Measurements from ENCODE around the gene GABPA. TPM values are rescaled to one million over a fixed set of nuclear protein-coding genes. Genes with fewer than 3 reads are reported as not detected.

GABPA gene
- polyA plus RNA-seq, 3 donors = 7.1 to 20.1 (median 12.9) TPM

GRCh38 chr21:25756190-25756932 is 21.6 kb downstream of the GABPA start:
- 94% methylated on average over 4 of the region's 6 CpGs for WGBS (ENCODE audit: insufficient coverage)
- H3K4me2 ChIP-seq (replicated peaks; ENCODE audit: extremely low read depth, low read length, poor library complexity, severe bottlenecking) = no peak overlapping the region
- peaks cover 83 to 95% of the 10 kb centered on the region in 2 donors for H3K36me3 ChIP-seq (replicated peaks in 1 of 2; ENCODE audit: control insufficient read depth in 1 of 2, insufficient read depth in 2 of 2, low read length in 2 of 2)
- H3K27me3 Mint-ChIP-seq (ENCODE audit: low read depth in 3 of 3) = no peaks in the 10 kb centered on the region
- H3K27me3 ChIP-seq (ENCODE audit: control insufficient read depth in 2 of 2, insufficient read depth in 2 of 2, low read length in 2 of 2) = no peaks in the 10 kb centered on the region
- TF ChIP-seq, protein P1, sequence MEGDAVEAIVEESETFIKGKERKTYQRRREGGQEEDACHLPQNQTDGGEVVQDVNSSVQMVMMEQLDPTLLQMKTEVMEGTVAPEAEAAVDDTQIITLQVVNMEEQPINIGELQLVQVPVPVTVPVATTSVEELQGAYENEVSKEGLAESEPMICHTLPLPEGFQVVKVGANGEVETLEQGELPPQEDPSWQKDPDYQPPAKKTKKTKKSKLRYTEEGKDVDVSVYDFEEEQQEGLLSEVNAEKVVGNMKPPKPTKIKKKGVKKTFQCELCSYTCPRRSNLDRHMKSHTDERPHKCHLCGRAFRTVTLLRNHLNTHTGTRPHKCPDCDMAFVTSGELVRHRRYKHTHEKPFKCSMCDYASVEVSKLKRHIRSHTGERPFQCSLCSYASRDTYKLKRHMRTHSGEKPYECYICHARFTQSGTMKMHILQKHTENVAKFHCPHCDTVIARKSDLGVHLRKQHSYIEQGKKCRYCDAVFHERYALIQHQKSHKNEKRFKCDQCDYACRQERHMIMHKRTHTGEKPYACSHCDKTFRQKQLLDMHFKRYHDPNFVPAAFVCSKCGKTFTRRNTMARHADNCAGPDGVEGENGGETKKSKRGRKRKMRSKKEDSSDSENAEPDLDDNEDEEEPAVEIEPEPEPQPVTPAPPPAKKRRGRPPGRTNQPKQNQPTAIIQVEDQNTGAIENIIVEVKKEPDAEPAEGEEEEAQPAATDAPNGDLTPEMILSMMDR (IDR thresholded peaks at IDR 0.05) = no peak
- no peaks in the 10 kb centered on the region for H3K4me1 ChIP-seq (ENCODE audit: control insufficient read depth in 1 of 2, insufficient read depth in 2 of 2, low read length in 2 of 2)
- H3K9me3 ChIP-seq (replicated peaks in 1 of 2; ENCODE audit: control insufficient read depth in 1 of 2, insufficient read depth in 1 of 2, low read length in 2 of 2) = no peaks in the 10 kb centered on the region
- H3K27ac Mint-ChIP-seq = peak overlapping the region in 2 of 7 donors; percentile 15 to 24
- H3K36me3 Mint-ChIP-seq = peaks cover 75 to 91% of the 10 kb centered on the region in 2 donors
- no peaks in the 10 kb centered on the region for H3K79me2 ChIP-seq (ENCODE audit: insufficient read depth, low read length)
- no peak overlapping the region for H3K4me3 ChIP-seq (replicated peaks in 1 of 3; ENCODE audit: low read depth in 2 of 3, low read length in 3 of 3)
- H3K9ac ChIP-seq (ENCODE audit: insufficient read depth, low read length, poor library complexity, severe bottlenecking) = no peak overlapping the region
- DNase-seq = no peak
- no peak overlapping the region for H3K4me3 Mint-ChIP-seq
- no peaks in the 10 kb centered on the region for H4K20me1 ChIP-seq (ENCODE audit: insufficient read depth, low read length)
- no peak overlapping the region for H2AFZ ChIP-seq (ENCODE audit: insufficient read depth, low read depth, low read length, poor library complexity, severe bottlenecking)
- peaks cover 8% of the 10 kb centered on the region for H3K4me1 Mint-ChIP-seq
- intact Hi-C loops (cut with micrococcal nuclease) = no loop called here
- H3K9me3 Mint-ChIP-seq = no peaks in the 10 kb centered on the region
- H3K27ac ChIP-seq (ENCODE audit: low read depth in 1 of 2, low read length in 2 of 2) = no peak overlapping the region

DNA sequence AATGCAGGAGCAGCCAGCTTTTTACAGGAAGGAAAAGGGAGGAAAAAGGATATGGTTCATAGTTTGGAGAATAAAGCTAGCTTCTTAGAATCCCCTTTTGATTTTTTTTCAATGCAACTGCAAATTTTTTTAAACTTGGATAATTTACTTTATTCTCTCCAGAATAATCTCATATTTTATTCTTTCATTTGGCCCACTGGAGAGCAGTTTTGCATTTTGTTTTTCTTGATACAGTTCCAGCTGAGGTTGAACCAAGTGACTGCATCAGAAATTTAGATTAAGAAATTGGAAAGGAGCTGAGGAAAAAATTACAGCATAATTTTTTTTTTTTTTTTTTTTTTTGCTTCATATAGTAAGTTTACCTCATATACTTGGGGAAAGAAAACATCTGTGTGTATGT is 22.8 kb downstream of the GABPA start:
- no peaks in the 10 kb centered on the region for H4K20me1 ChIP-seq (ENCODE audit: insufficient read depth, low read length)
- TF ChIP-seq, protein P1 (IDR thresholded peaks at IDR 0.05) = no peak
- no peaks in the 10 kb centered on the region for H3K9me3 Mint-ChIP-seq
- H3K36me3 Mint-ChIP-seq = peaks cover 75 to 90% of the 10 kb centered on the region in 2 donors
- no peak overlapping the region for H3K4me2 ChIP-seq (replicated peaks; ENCODE audit: extremely low read depth, low read length, poor library complexity, severe bottlenecking)
- H3K4me3 Mint-ChIP-seq = no peak overlapping the region
- no peak overlapping the region for H2AFZ ChIP-seq (ENCODE audit: insufficient read depth, low read depth, low read length, poor library complexity, severe bottlenecking)
- no peak overlapping the region for H3K27ac Mint-ChIP-seq
- intact Hi-C loops (cut with micrococcal nuclease) = no loop called here
- no peak overlapping the region for H3K9ac ChIP-seq (ENCODE audit: insufficient read depth, low read length, poor library complexity, severe bottlenecking)
- peaks cover 8% of the 10 kb centered on the region for H3K4me1 Mint-ChIP-seq
- H3K27me3 ChIP-seq (ENCODE audit: control insufficient read depth in 2 of 2, insufficient read depth in 2 of 2, low read length in 2 of 2) = no peaks in the 10 kb centered on the region
- H3K79me2 ChIP-seq (ENCODE audit: insufficient read depth, low read length) = no peaks in the 10 kb centered on the region
- no peak for DNase-seq
- H3K9me3 ChIP-seq (replicated peaks in 1 of 2; ENCODE audit: control insufficient read depth in 1 of 2, insufficient read depth in 1 of 2, low read length in 2 of 2) = no peaks in the 10 kb centered on the region
- H3K27me3 Mint-ChIP-seq (ENCODE audit: low read depth in 3 of 3) = no peaks in the 10 kb centered on the region
- no peak overlapping the region for H3K27ac ChIP-seq (ENCODE audit: low read depth in 1 of 2, low read length in 2 of 2)
- no peaks in the 10 kb centered on the region for H3K4me1 ChIP-seq (ENCODE audit: control insufficient read depth in 1 of 2, insufficient read depth in 2 of 2, low read length in 2 of 2)
- no peak overlapping the region for H3K4me3 ChIP-seq (replicated peaks in 1 of 3; ENCODE audit: low read depth in 2 of 3, low read length in 3 of 3)
- peaks cover 84 to 98% of the 10 kb centered on the region in 2 donors for H3K36me3 ChIP-seq (replicated peaks in 1 of 2; ENCODE audit: control insufficient read depth in 1 of 2, insufficient read depth in 2 of 2, low read length in 2 of 2)

Measured in CD14-positive monocyte (primary cell).